Vagina (tissue), 2 donors: Measurements from ENCODE around the gene CFAP97D1. TPM values are rescaled to one million over a fixed set of nuclear protein-coding genes. Genes with fewer than 3 reads are reported as not detected.

ENCODE experiments used
- DNase-seq, 2 donors: peaks; one replicate each; pipeline ENCODE4 v3.0.0-alpha.2; 2017; ENCODE audit errors: extremely low spot score in 2 of 2
- H3K27ac ChIP-seq: fragments of 200-600 bp; sonication (generic); one replicate; pipeline ENCODE4 v1.5.1; 2019
- H3K27me3 ChIP-seq: fragments of 200-600 bp; sonication (generic); one replicate; pipeline ENCODE4 v1.5.1; 2019
- H3K36me3 ChIP-seq, 2 donors: fragments of 200-600 bp; sonication (generic); one replicate each; pipeline ENCODE4 v1.5.1; 2017 to 2019
- H3K4me1 ChIP-seq: fragments of 200-600 bp; sonication (generic); one replicate; pipeline ENCODE4 v1.5.1; 2019
- H3K4me3 ChIP-seq, 2 donors: fragments of 200-600 bp; sonication (generic); 1 replicate in 1 of 2; 2 replicates in 1 of 2; pipeline ENCODE4 v1.5.1; 2016 to 2019
- H3K9me3 ChIP-seq: fragments of 200-600 bp; sonication (generic); one replicate; pipeline ENCODE4 v1.5.1; 2019
- CTCF ChIP-seq, 3 experiments: fragments of 450-650 bp in 2 of 3; fragments of 200-600 bp in 1 of 3; sonication (generic) in 1 of 3; IDR thresholded peaks; one replicate each; pipeline ENCODE4 v1.5.1; 2017 to 2019; ENCODE audit warnings: antibody characterized with exemption in 3 of 3, mild to moderate bottlenecking in 2 of 3, moderate library complexity in 2 of 3
- POLR2A ChIP-seq, 2 donors: fragments of 450-650 bp; IDR thresholded peaks; one replicate each; pipeline ENCODE4 v1.6.1; 2017; ENCODE audit warnings: antibody characterized with exemption in 2 of 2, mild to moderate bottlenecking in 2 of 2, moderate library complexity in 2 of 2
- POLR2AphosphoS5 ChIP-seq, 2 donors: sonication (generic); formaldehyde crosslinking; IDR thresholded peaks; one replicate each; pipeline ENCODE4 v1.9.0; 2017; ENCODE audit warnings: antibody characterized with exemption in 2 of 2, mild to moderate bottlenecking in 2 of 2, low read depth in 1 of 2; ENCODE audit not compliant: insufficient read depth in 1 of 2
- intact Hi-C: fragments of 100-400 bp; cut with DNase I; formaldehyde crosslinking; loops from one replicate; pipeline ENCODE4 v1.15.1; 2023
- total RNA-seq: library from RNA; depleted of rRNA; stranded (reverse); fragments of >200 nt; gene quantifications from one replicate; pipeline ENCODE4 v1.2.3, GENCODE V29; 2016

CFAP97D1 gene
- total RNA-seq, 1 donor from 2014 or later = not detected

- DNase-seq = no peak
- peaks cover 0 to 23% of the 10 kb centered on the region in 2 donors for H3K36me3 ChIP-seq
Observed at GRCh38 chr17:43816336-43817320, 36.4 kb downstream of the CFAP97D1 start.

GRCh38 chr17:43817826-43818225 lies 37.6 kb downstream of the CFAP97D1 start:
- Histone ChIP-seq H3K27me3 (no peaks in the 10 kb centered on the region), H3K4me1 (no peaks in the 10 kb centered on the region), H3K4me3 (no peak overlapping the region), H3K36me3 (peaks cover 0 to 20% of the 10 kb centered on the region in 2 donors), H3K9me3 (no peaks in the 10 kb centered on the region), H3K27ac (no peak overlapping the region)
- intact Hi-C loops = no loop called here
- DNase-seq = no peak
- TF ChIP-seq POLR2A (IDR thresholded peaks at IDR 0.05) (no peak), POLR2AphosphoS5 (IDR thresholded peaks at IDR 0.05; ENCODE audit: insufficient read depth in 1 of 2, low read depth in 1 of 2) (no peak), CTCF (IDR thresholded peaks at IDR 0.05) (no peak)

More at GRCh38 chr17:43816336-43817320, 36.4 kb downstream of the CFAP97D1 start:
- Histone ChIP-seq H3K9me3 (no peaks in the 10 kb centered on the region), H3K27me3 (no peaks in the 10 kb centered on the region), H3K27ac (no peak overlapping the region), H3K4me3 (no peak overlapping the region), H3K4me1 (no peaks in the 10 kb centered on the region)
- intact Hi-C loops = no loop called here
- TF ChIP-seq CTCF (IDR thresholded peaks at IDR 0.05) = no peak
- no peak for TF ChIP-seq POLR2AphosphoS5 (IDR thresholded peaks at IDR 0.05; ENCODE audit: insufficient read depth in 1 of 2, low read depth in 1 of 2)
- no peak for TF ChIP-seq POLR2A (IDR thresholded peaks at IDR 0.05)

GRCh38 chr17:43818966-43819365 lies 38.7 kb downstream of the CFAP97D1 start:
- H3K27me3 ChIP-seq = no peaks in the 10 kb centered on the region
- peaks cover 0 to 11% of the 10 kb centered on the region in 2 donors for H3K36me3 ChIP-seq
- H3K4me3 ChIP-seq = no peak overlapping the region
- no peaks in the 10 kb centered on the region for H3K9me3 ChIP-seq
- DNase-seq = no peak
- no peak overlapping the region for H3K27ac ChIP-seq
- intact Hi-C loops = no loop called here
- H3K4me1 ChIP-seq = peaks cover 4% of the 10 kb centered on the region
- no peak for TF ChIP-seq CTCF (IDR thresholded peaks at IDR 0.05)
- no peak for TF ChIP-seq POLR2AphosphoS5 (IDR thresholded peaks at IDR 0.05; ENCODE audit: insufficient read depth in 1 of 2, low read depth in 1 of 2)
- TF ChIP-seq POLR2A (IDR thresholded peaks at IDR 0.05) = no peak

- Histone ChIP-seq H3K27me3 (no peaks in the 10 kb centered on the region), H3K4me3 (no peak overlapping the region), H3K27ac (no peak overlapping the region), H3K9me3 (no peaks in the 10 kb centered on the region), H3K4me1 (peaks cover 4% of the 10 kb centered on the region), H3K36me3 (peaks cover 0 to 13% of the 10 kb centered on the region in 2 donors)
- intact Hi-C loops = no loop called here
- DNase-seq = no peak
- no peak for TF ChIP-seq POLR2A (IDR thresholded peaks at IDR 0.05)
Observed at GRCh38 chr17:43820759-43821158, 40.5 kb downstream of the CFAP97D1 start.

GRCh38 chr17:43822570-43823190 lies 42.4 kb downstream of the CFAP97D1 start:
- H3K27me3 ChIP-seq = no peaks in the 10 kb centered on the region
- H3K27ac ChIP-seq = no peak overlapping the region
- no peak for TF ChIP-seq POLR2AphosphoS5 (IDR thresholded peaks at IDR 0.05; ENCODE audit: insufficient read depth in 1 of 2, low read depth in 1 of 2)
- TF ChIP-seq CTCF (IDR thresholded peaks at IDR 0.05) = no peak
- no peak for TF ChIP-seq POLR2A (IDR thresholded peaks at IDR 0.05)
- H3K4me3 ChIP-seq = no peak overlapping the region
- no peaks in the 10 kb centered on the region for H3K9me3 ChIP-seq
- intact Hi-C loops = no loop called here
- DNase-seq = no peak
- H3K4me1 ChIP-seq = peaks cover 4% of the 10 kb centered on the region
- peaks cover 0 to 8% of the 10 kb centered on the region in 2 donors for H3K36me3 ChIP-seq
